ENCODE measurements around the gene CORO2A. TPM values are rescaled to one million over a fixed set of nuclear protein-coding genes. Genes with fewer than 3 reads are reported as not detected.

Gene CORO2A
- total and polyA plus RNA-seq, 9 donors = 0.13 to 3.7 (median 1.2) TPM

GRCh38 chr9:98184326-98184725 is 8.1 kb downstream of the CORO2A start:
- H3K27me3 ChIP-seq = no peaks in the 10 kb centered on the region
- H3K36me3 ChIP-seq = no peaks in the 10 kb centered on the region
- no peak for DNase-seq
- intact Hi-C loops (cut with DNase I) = no loop called here
- H3K27ac ChIP-seq = no peak overlapping the region
- H3K4me3 ChIP-seq = no peak overlapping the region
- no peaks in the 10 kb centered on the region for H3K9me3 ChIP-seq
- TF ChIP-seq CTCF (IDR thresholded peaks at IDR 0.05) (no peak), EP300 (IDR thresholded peaks at IDR 0.05) (no peak), POLR2A (IDR thresholded peaks at IDR 0.05) (no peak)
- H3K4me1 ChIP-seq (ENCODE audit: insufficient read depth) = no peaks in the 10 kb centered on the region
- WGBS, 3 donors = 52 to 69% (median 54%) methylated on average over 6 of the region's 6 CpGs

- no peak for TF ChIP-seq POLR2A (IDR thresholded peaks at IDR 0.05)
- no peak for TF ChIP-seq EP300 (IDR thresholded peaks at IDR 0.05)
- TF ChIP-seq CTCF (IDR thresholded peaks at IDR 0.05) = no peak
- H3K4me3 ChIP-seq = no peak overlapping the region
- H3K9me3 ChIP-seq = no peaks in the 10 kb centered on the region
- no peaks in the 10 kb centered on the region for H3K36me3 ChIP-seq
- WGBS, 3 donors = 85 to 88% (median 85%) methylated on average over 9 of the region's 9 CpGs
- H3K27me3 ChIP-seq = no peaks in the 10 kb centered on the region
- H3K27ac ChIP-seq = no peak overlapping the region
- intact Hi-C loops (cut with DNase I) = no loop called here
- no peak for DNase-seq
- H3K4me1 ChIP-seq (ENCODE audit: insufficient read depth) = no peaks in the 10 kb centered on the region
Measured at GRCh38 chr9:98182889-98183599, 9.4 kb downstream of the CORO2A start.

GRCh38 chr9:98182069-98182820 is 10.2 kb downstream of the CORO2A start:
- 54 to 60% (median 56%) methylated on average over 9 of the region's 9 CpGs for WGBS, 3 donors
- Histone ChIP-seq H3K27me3 (no peaks in the 10 kb centered on the region), H3K4me3 (no peak overlapping the region), H3K4me1 (ENCODE audit: insufficient read depth) (no peaks in the 10 kb centered on the region), H3K36me3 (no peaks in the 10 kb centered on the region), H3K9me3 (no peaks in the 10 kb centered on the region), H3K27ac (no peak overlapping the region)
- TF ChIP-seq EP300 (IDR thresholded peaks at IDR 0.05) (no peak), CTCF (IDR thresholded peaks at IDR 0.05) (no peak), POLR2A (IDR thresholded peaks at IDR 0.05) (no peak)
- DNase-seq = no peak
- intact Hi-C loops (cut with DNase I) = no loop called here

GRCh38 chr9:98181746-98182068 is 10.7 kb downstream of the CORO2A start:
- 54 to 64% (median 61%) methylated on average over 5 of the region's 5 CpGs for WGBS, 3 donors
- TF ChIP-seq EP300 (IDR thresholded peaks at IDR 0.05) (no peak), CTCF (IDR thresholded peaks at IDR 0.05) (no peak), POLR2A (IDR thresholded peaks at IDR 0.05) (no peak)
- H3K36me3 ChIP-seq = no peaks in the 10 kb centered on the region
- no peak for DNase-seq
- intact Hi-C loops (cut with DNase I) = no loop called here
- no peak overlapping the region for H3K27ac ChIP-seq
- H3K9me3 ChIP-seq = no peaks in the 10 kb centered on the region
- H3K4me3 ChIP-seq = no peak overlapping the region
- no peaks in the 10 kb centered on the region for H3K4me1 ChIP-seq (ENCODE audit: insufficient read depth)
- no peaks in the 10 kb centered on the region for H3K27me3 ChIP-seq

All from ovary (tissue), 9 donors.